Immature natural killer cell (primary cell): ENCODE measurements around the gene SH3GL3. TPM values are rescaled to one million over a fixed set of nuclear protein-coding genes. Genes with fewer than 3 reads are reported as not detected.

ENCODE experiments used
- DNase-seq, 3 donors: peaks; one replicate each; pipeline ENCODE4 v3.0.0; 2022; ENCODE audit warnings: mixed read lengths in 1 of 3
- H3K27ac Mint-ChIP-seq, 6 donors: one replicate each; pipeline ENCODE4 v1.8.0; 2020; ENCODE audit warnings: mixed read lengths in 6 of 6, mild to moderate bottlenecking in 5 of 6, inconsistent platforms in 4 of 6, moderate library complexity in 3 of 6
- H3K27me3 Mint-ChIP-seq, 3 donors: one replicate each; pipeline ENCODE4 v1.8.0; 2020 to 2021; ENCODE audit warnings: low read depth in 3 of 3, mild to moderate bottlenecking in 3 of 3, mixed read lengths in 3 of 3, moderate library complexity in 3 of 3, inconsistent platforms in 1 of 3
- H3K36me3 Mint-ChIP-seq, 3 donors: one replicate each; pipeline ENCODE4 v1.8.0; 2020; ENCODE audit warnings: mixed read lengths in 3 of 3, inconsistent platforms in 2 of 3, mild to moderate bottlenecking in 2 of 3
- H3K4me1 Mint-ChIP-seq, 2 donors: one replicate each; pipeline ENCODE4 v1.8.0; 2020; ENCODE audit warnings: inconsistent platforms in 2 of 2, mild to moderate bottlenecking in 2 of 2, mixed read lengths in 2 of 2, moderate library complexity in 1 of 2
- H3K4me3 Mint-ChIP-seq, 5 donors: one replicate each; pipeline ENCODE4 v1.8.0; 2020; ENCODE audit warnings: mild to moderate bottlenecking in 5 of 5, mixed read lengths in 5 of 5, inconsistent platforms in 3 of 5, moderate library complexity in 3 of 5
- H3K9me3 Mint-ChIP-seq, 6 donors: one replicate each; pipeline ENCODE4 v1.8.0; 2020; ENCODE audit warnings: mild to moderate bottlenecking in 6 of 6, mixed read lengths in 6 of 6, inconsistent platforms in 4 of 6, moderate library complexity in 3 of 6
- polyA plus RNA-seq, 3 donors: library from polyadenylated mRNA; unstranded; fragments of 300-500 nt; fragmentation: Illumina TruSeq; gene quantifications; one replicate each; pipeline ENCODE4 v1.2.3, GENCODE V29; 2021

SH3GL3 gene
- polyA plus RNA-seq, 3 donors from 2014 or later, result not detected

GRCh38 chr15:83443076-83443847, 3.9 kb upstream of the SH3GL3 start:
- peaks cover 5 to 17% (median 16%) of the 10 kb centered on the region in 3 donors for H3K27me3 Mint-ChIP-seq
- H3K9me3 Mint-ChIP-seq, result no peaks in the 10 kb centered on the region
- H3K4me1 Mint-ChIP-seq, result peaks cover 10 to 12% of the 10 kb centered on the region in 2 donors
- H3K36me3 Mint-ChIP-seq, result no peaks in the 10 kb centered on the region
- no peak overlapping the region for H3K27ac Mint-ChIP-seq
- DNase-seq, result no peak
- H3K4me3 Mint-ChIP-seq, result no peak overlapping the region

- Mint-ChIP-seq H3K27me3 (peaks cover 13 to 19% (median 17%) of the 10 kb centered on the region in 3 donors), H3K4me1 (peaks cover 6 to 13% of the 10 kb centered on the region in 2 donors), H3K36me3 (no peaks in the 10 kb centered on the region), H3K9me3 (no peaks in the 10 kb centered on the region), H3K4me3 (no peak overlapping the region), H3K27ac (no peak overlapping the region)
- no peak for DNase-seq
These were observed 2.2 kb upstream of the SH3GL3 start for GRCh38 chr15:83444936-83445335.

DNA sequence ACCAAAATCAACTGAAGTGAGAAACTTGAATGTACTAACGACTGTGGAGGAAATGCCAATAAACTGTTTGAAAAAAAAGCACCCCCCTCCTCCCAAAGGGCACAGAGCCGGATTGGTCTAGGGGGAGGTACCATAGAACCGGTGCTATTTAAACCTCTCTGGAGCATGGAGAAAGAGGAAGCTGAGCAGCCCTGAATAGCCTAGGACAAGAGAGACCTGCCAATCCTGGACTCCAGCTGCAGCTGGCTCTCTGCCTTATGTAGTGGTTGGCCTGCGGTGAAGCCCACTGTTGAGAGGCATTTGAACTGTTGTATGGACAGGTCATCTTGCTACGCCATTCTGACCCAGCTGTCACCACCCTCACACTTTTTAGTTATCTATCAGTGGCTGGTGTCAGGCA, 1.5 kb upstream of the SH3GL3 start:
- no peaks in the 10 kb centered on the region for H3K9me3 Mint-ChIP-seq
- H3K27ac Mint-ChIP-seq, result no peak overlapping the region
- no peaks in the 10 kb centered on the region for H3K36me3 Mint-ChIP-seq
- no peak for DNase-seq
- H3K27me3 Mint-ChIP-seq, result peaks cover 13 to 24% (median 17%) of the 10 kb centered on the region in 3 donors
- H3K4me3 Mint-ChIP-seq, result no peak overlapping the region
- H3K4me1 Mint-ChIP-seq, result peaks cover 6 to 13% of the 10 kb centered on the region in 2 donors

- Mint-ChIP-seq H3K36me3 (no peaks in the 10 kb centered on the region), H3K9me3 (no peaks in the 10 kb centered on the region), H3K27ac (peak overlapping the region in 1 of 6 donors; percentile 60), H3K4me3 (peak overlapping the region in 4 of 5 donors; percentile 72 to 85 (median 78)), H3K4me1 (peaks cover 6 to 13% of the 10 kb centered on the region in 2 donors), H3K27me3 (peaks cover 13 to 24% (median 17%) of the 10 kb centered on the region in 3 donors)
- DNase-seq, result no peak
These were observed 724 bp upstream of the SH3GL3 start for GRCh38 chr15:83446417-83446816.

GRCh38 chr15:83449250-83449671, 2.1 kb downstream of the SH3GL3 start:
- no peak for DNase-seq
- no peaks in the 10 kb centered on the region for H3K9me3 Mint-ChIP-seq
- H3K4me3 Mint-ChIP-seq, result peak overlapping the region in 1 of 5 donors; percentile 17
- no peaks in the 10 kb centered on the region for H3K36me3 Mint-ChIP-seq
- no peak overlapping the region for H3K27ac Mint-ChIP-seq
- peaks cover 13 to 20% (median 17%) of the 10 kb centered on the region in 3 donors for H3K27me3 Mint-ChIP-seq
- peaks cover 6 to 13% of the 10 kb centered on the region in 2 donors for H3K4me1 Mint-ChIP-seq

- Mint-ChIP-seq H3K36me3 (no peaks in the 10 kb centered on the region), H3K27me3 (peaks cover 13 to 18% (median 17%) of the 10 kb centered on the region in 3 donors), H3K4me1 (peaks cover 6 to 13% of the 10 kb centered on the region in 2 donors), H3K27ac (no peak overlapping the region), H3K4me3 (no peak overlapping the region), H3K9me3 (no peaks in the 10 kb centered on the region)
- no peak for DNase-seq
These were observed 2.9 kb downstream of the SH3GL3 start for GRCh38 chr15:83449937-83450506.

GRCh38 chr15:83457149-83457548, 10.0 kb downstream of the SH3GL3 start:
- Mint-ChIP-seq H3K4me1 (no peaks in the 10 kb centered on the region), H3K4me3 (no peak overlapping the region), H3K36me3 (no peaks in the 10 kb centered on the region), H3K9me3 (no peaks in the 10 kb centered on the region), H3K27ac (no peak overlapping the region), H3K27me3 (no peaks in the 10 kb centered on the region)
- no peak for DNase-seq

- no peak overlapping the region for H3K27ac Mint-ChIP-seq
- H3K36me3 Mint-ChIP-seq, result no peaks in the 10 kb centered on the region
- no peak for DNase-seq
- no peaks in the 10 kb centered on the region for H3K4me1 Mint-ChIP-seq
- no peaks in the 10 kb centered on the region for H3K9me3 Mint-ChIP-seq
- no peaks in the 10 kb centered on the region for H3K27me3 Mint-ChIP-seq
- no peak overlapping the region for H3K4me3 Mint-ChIP-seq
These were observed 11.2 kb downstream of the SH3GL3 start for GRCh38 chr15:83458381-83458780.

DNA sequence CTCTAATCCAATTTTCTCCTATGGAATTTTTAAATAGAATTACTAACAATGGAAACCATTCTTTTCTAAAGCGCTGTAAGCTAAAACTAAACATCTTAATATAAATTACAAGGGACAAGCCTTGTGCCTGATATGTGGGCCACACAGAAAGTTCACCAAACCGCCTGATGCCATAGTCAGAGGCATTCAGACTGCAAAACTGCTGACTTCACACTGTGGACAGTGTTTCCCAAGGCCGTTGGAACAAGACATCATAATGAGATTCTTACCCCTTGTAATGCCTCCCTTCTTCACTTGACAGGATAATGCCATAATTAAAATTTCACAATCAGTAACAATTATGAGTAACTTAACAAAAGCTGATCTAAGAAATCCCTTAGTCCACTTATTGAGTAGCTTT, 14.9 kb downstream of the SH3GL3 start:
- peaks cover 0 to 5% (median 2%) of the 10 kb centered on the region in 3 donors for H3K27me3 Mint-ChIP-seq
- DNase-seq, result no peak
- H3K4me3 Mint-ChIP-seq, result no peak overlapping the region
- no peaks in the 10 kb centered on the region for H3K36me3 Mint-ChIP-seq
- no peak overlapping the region for H3K27ac Mint-ChIP-seq
- no peaks in the 10 kb centered on the region for H3K9me3 Mint-ChIP-seq
- H3K4me1 Mint-ChIP-seq, result no peaks in the 10 kb centered on the region

GRCh38 chr15:83462953-83463433, 15.9 kb downstream of the SH3GL3 start:
- DNase-seq, result no peak
- Mint-ChIP-seq H3K9me3 (no peaks in the 10 kb centered on the region), H3K4me3 (no peak overlapping the region), H3K36me3 (no peaks in the 10 kb centered on the region), H3K27ac (no peak overlapping the region), H3K4me1 (no peaks in the 10 kb centered on the region), H3K27me3 (peaks cover 0 to 5% (median 4%) of the 10 kb centered on the region in 3 donors)

GRCh38 chr15:83470887-83471286, 23.7 kb downstream of the SH3GL3 start:
- Mint-ChIP-seq H3K4me1 (no peaks in the 10 kb centered on the region), H3K4me3 (no peak overlapping the region), H3K36me3 (no peaks in the 10 kb centered on the region), H3K27ac (no peak overlapping the region), H3K27me3 (peaks cover 6 to 9% (median 9%) of the 10 kb centered on the region in 3 donors), H3K9me3 (peaks cover 0 to 2% (median 0%) of the 10 kb centered on the region in 6 donors)
- no peak for DNase-seq

DNA sequence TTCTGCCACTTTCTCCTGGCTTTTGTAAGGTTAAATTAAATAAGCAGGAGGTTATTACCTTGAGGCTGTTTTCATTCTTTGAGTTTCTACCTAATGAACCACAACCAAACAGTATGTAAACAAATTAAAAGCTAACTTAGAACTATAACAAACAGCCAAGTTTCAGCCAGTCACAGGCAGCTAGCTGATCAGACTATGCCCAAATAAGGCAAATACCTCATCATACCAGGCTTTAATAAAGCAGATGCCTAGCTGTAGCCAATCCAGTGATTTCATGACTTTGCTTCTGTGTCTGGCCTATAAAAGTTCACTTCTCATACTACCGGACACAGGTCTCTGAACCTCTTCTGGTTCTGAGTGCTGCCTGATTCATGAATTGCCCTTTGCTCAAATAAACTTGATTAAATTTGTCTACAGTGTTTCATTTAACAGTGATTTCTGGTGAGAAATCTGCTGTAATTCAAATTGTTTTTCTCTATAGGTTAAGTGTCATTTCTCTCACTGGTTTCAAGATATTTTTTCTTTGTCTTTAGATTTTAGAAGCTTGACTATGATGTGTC, 24.2 kb downstream of the SH3GL3 start:
- peaks cover 0 to 2% (median 0%) of the 10 kb centered on the region in 6 donors for H3K9me3 Mint-ChIP-seq
- DNase-seq, result no peak

DNA sequence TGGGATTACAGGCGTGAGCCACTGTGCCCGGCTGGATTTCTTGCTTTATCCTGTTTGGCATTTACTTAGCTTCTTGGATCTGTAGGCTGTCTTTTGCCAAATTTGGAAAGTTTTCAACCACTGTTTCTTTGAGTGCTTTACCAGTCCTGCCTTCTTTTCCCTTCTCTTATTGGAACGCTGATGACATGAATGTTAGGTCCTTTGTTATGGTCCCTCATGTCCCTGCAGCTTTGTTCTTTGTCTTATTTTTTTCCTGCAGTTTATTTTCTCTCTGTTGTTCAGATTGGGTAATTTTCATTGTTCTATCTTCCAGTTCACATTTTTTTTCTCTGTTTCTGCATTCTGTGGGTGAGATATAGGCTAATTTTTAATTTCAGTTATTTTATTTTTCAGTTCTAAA, 25.0 kb downstream of the SH3GL3 start:
- H3K27me3 Mint-ChIP-seq, result peaks cover 6 to 10% (median 9%) of the 10 kb centered on the region in 3 donors
- no peak for DNase-seq
- peaks cover 0 to 2% (median 0%) of the 10 kb centered on the region in 6 donors for H3K9me3 Mint-ChIP-seq
- H3K36me3 Mint-ChIP-seq, result no peaks in the 10 kb centered on the region
- no peak overlapping the region for H3K4me3 Mint-ChIP-seq
- H3K4me1 Mint-ChIP-seq, result no peaks in the 10 kb centered on the region
- no peak overlapping the region for H3K27ac Mint-ChIP-seq

More for the DNA sequence above, 24.2 kb downstream of the SH3GL3 start:
- H3K36me3 Mint-ChIP-seq, result no peaks in the 10 kb centered on the region
- peaks cover 6 to 9% (median 9%) of the 10 kb centered on the region in 3 donors for H3K27me3 Mint-ChIP-seq
- no peak overlapping the region for H3K27ac Mint-ChIP-seq
- H3K4me3 Mint-ChIP-seq, result no peak overlapping the region
- H3K4me1 Mint-ChIP-seq, result no peaks in the 10 kb centered on the region

DNA sequence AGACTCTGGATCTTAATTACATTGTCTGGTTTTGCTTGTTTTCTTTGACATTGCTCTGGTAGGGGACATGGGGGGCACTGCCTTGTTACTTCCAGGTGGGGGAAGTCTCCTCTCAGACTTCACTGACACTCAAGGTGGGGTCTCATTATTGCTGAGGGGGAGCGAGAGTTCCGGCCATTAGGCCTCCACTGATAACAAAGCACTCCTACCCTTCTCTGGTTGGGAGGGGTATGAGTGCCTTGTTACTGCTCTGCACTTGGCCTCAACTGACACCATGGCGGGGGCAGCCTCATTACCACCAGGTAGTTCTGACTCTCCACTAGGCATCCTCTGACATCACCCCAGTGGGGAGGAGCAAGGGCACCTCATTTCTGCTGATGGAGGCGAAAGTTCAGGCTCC, 25.7 kb downstream of the SH3GL3 start:
- no peak for DNase-seq

More for the DNA sequence above, 25.7 kb downstream of the SH3GL3 start:
- Mint-ChIP-seq H3K36me3 (no peaks in the 10 kb centered on the region), H3K27ac (no peak overlapping the region), H3K4me3 (no peak overlapping the region), H3K27me3 (peaks cover 6 to 10% (median 9%) of the 10 kb centered on the region in 3 donors), H3K9me3 (peaks cover 0 to 2% (median 0%) of the 10 kb centered on the region in 6 donors), H3K4me1 (no peaks in the 10 kb centered on the region)
